D721Med (cell line): ENCODE results near the gene TCN1.
"Not testable (repeated sequence)": the region's sequence is repeated elsewhere in the genome, so short reads cannot be mapped to it uniquely, and the experiment has no call there.

Experiments
- DNase-seq: peaks from one replicate; pipeline ENCODE4 v3.0.0; 2011; ENCODE audit warnings: low spot score; ENCODE audit not compliant: insufficient read length
- FAIRE-seq: peaks from 2 replicates; lab custom pipeline; 2011; peaks lifted over from hg19 to GRCh38; lab: Jason Lieb, UNC
- TF ChIP-seq, protein P1 (sequence below): IDR thresholded peaks from 2 replicates; pipeline ENCODE4 v1.5.1; 2012; ENCODE audit warnings: mild to moderate bottlenecking, control low read depth; ENCODE audit not compliant: insufficient read depth; ENCODE audit errors: missing control alignments

Gene TCN1

GRCh38 chr11:59818572-59818971 is 47.7 kb downstream of the TCN1 start:
- DNase-seq (no peak), FAIRE-seq (no peak)
- TF ChIP-seq, protein P1, sequence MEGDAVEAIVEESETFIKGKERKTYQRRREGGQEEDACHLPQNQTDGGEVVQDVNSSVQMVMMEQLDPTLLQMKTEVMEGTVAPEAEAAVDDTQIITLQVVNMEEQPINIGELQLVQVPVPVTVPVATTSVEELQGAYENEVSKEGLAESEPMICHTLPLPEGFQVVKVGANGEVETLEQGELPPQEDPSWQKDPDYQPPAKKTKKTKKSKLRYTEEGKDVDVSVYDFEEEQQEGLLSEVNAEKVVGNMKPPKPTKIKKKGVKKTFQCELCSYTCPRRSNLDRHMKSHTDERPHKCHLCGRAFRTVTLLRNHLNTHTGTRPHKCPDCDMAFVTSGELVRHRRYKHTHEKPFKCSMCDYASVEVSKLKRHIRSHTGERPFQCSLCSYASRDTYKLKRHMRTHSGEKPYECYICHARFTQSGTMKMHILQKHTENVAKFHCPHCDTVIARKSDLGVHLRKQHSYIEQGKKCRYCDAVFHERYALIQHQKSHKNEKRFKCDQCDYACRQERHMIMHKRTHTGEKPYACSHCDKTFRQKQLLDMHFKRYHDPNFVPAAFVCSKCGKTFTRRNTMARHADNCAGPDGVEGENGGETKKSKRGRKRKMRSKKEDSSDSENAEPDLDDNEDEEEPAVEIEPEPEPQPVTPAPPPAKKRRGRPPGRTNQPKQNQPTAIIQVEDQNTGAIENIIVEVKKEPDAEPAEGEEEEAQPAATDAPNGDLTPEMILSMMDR = no peak

- not testable (repeated sequence) for FAIRE-seq, DNase-seq
These were observed 49.9 kb downstream of the TCN1 start for GRCh38 chr11:59816434-59816833.

- no peak for FAIRE-seq
- TF ChIP-seq, protein P1 = no peak
- no peak for DNase-seq
These were observed 50.5 kb downstream of the TCN1 start for GRCh38 chr11:59815754-59816153.

DNA sequence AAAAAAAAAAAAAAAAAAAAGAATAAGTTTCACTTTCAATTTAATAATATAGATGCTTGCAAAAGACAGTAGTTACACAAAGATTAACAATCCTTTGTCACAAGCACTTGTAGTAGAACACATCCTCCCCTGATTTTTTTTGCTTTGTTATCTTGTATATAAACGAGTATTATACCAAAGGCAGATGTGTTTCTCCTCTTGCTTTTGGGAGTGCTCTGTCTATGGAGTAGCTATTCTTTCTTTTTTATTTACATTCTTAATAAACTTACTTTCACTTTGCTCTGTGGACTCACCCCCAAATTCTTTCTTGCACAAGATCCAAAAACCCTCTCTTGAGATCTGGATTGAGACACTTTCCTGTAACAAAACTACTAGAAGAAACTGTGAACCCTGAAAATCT is 52.3 kb downstream of the TCN1 start:
- TF ChIP-seq, protein P1 = no peak
- DNase-seq = no peak
- no peak for FAIRE-seq

GRCh38 chr11:59813364-59813763 is 52.9 kb downstream of the TCN1 start:
- FAIRE-seq (no peak), DNase-seq (no peak)

DNA sequence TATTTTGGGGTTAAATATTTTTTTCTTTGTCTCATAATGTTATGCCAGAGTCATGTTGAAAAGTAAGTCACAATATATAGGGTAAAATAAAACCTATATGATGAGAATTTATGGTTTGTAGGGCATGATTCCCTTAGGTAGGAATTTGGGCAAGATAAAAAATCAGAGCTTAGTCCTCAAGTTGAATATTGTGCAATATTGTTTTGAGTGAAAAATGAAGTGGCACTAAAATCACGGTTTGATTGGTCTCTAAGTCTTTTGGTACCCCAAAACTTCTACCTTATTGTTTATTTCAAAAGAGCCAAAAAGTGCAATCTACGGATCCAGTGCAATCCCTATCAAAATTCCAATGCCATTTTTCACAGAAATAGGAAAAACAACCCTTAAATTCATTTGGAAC is 54.1 kb downstream of the TCN1 start:
- FAIRE-seq = no peak

More at GRCh38 chr11:59813364-59813763, 52.9 kb downstream of the TCN1 start:
- TF ChIP-seq, protein P1 = no peak

GRCh38 chr11:59810911-59811259 is 55.4 kb downstream of the TCN1 start:
- DNase-seq (no peak), FAIRE-seq (no peak)
- TF ChIP-seq, protein P1 = no peak

More for the DNA sequence above, 54.1 kb downstream of the TCN1 start:
- TF ChIP-seq, protein P1 = no peak
- DNase-seq = no peak
